HG02885 (cell line): ENCODE results near the gene ISYNA1.
A peak's percentile ranks its signal among the peaks of the same experiment; 100 is the strongest.

Experiments
- ATAC-seq: cut with Tn5 transposase; IDR thresholded peaks from one replicate; pipeline ENCODE4 v1.9.1; 2021; ENCODE audit warnings: mild to moderate bottlenecking; ENCODE audit not compliant: unreplicated experiment, poor library complexity

Gene ISYNA1

GRCh38 chr19:18437491-18438330 lies at the start of gene ISYNA1:
TSS of gene ISYNA1 (minus strand) at chr19:18438133. CDS start at chr19:18437979, 154 bp downstream.
- ATAC-seq: no peak

GRCh38 chr19:18486746-18487145 lies 48.8 kb upstream of the ISYNA1 start:
- ATAC-seq: no peak

GRCh38 chr19:18484992-18485391 lies 47.1 kb upstream of the ISYNA1 start:
- ATAC-seq: no peak

GRCh38 chr19:18483119-18483890 lies 45.4 kb upstream of the ISYNA1 start:
- no peak for ATAC-seq

GRCh38 chr19:18481505-18482222 lies 43.7 kb upstream of the ISYNA1 start:
- ATAC-seq: no peak

- ATAC-seq: no peak
Measured at GRCh38 chr19:18480006-18480691, 42.2 kb upstream of the ISYNA1 start.

- ATAC-seq: peak; percentile 73
Measured at GRCh38 chr19:18478545-18479311, 40.8 kb upstream of the ISYNA1 start.

- no peak for ATAC-seq
Measured at GRCh38 chr19:18477974-18478373, 40.0 kb upstream of the ISYNA1 start.

- no peak for ATAC-seq
Measured at GRCh38 chr19:18477042-18477779, 39.3 kb upstream of the ISYNA1 start.

GRCh38 chr19:18476507-18477041 lies 38.6 kb upstream of the ISYNA1 start:
- no peak for ATAC-seq

- ATAC-seq: no peak
Measured at GRCh38 chr19:18475762-18476331, 37.9 kb upstream of the ISYNA1 start.

GRCh38 chr19:18475004-18475453 lies 37.1 kb upstream of the ISYNA1 start:
- no peak for ATAC-seq

GRCh38 chr19:18474366-18474887 lies 36.5 kb upstream of the ISYNA1 start:
- no peak for ATAC-seq

GRCh38 chr19:18473706-18474087 lies 35.8 kb upstream of the ISYNA1 start:
- no peak for ATAC-seq

- no peak for ATAC-seq
Measured at GRCh38 chr19:18473003-18473705, 35.2 kb upstream of the ISYNA1 start.

GRCh38 chr19:18470787-18471186 lies 32.9 kb upstream of the ISYNA1 start:
- ATAC-seq: no peak

GRCh38 chr19:18469069-18469846 lies 31.3 kb upstream of the ISYNA1 start:
- ATAC-seq: no peak
